ENCODE results near the gene RPS24.

The RPS24 gene

GRCh38 chr10:78025685-78026364 is 7.8 kb upstream of the RPS24 start:
- no peak overlapping the region for H3K4me3 ChIP-seq (ENCODE audit: low read depth, low read length)

- peak overlapping the region; percentile 97 for H3K4me3 ChIP-seq (ENCODE audit: low read depth, low read length)
These were observed 5.0 kb upstream of the RPS24 start for GRCh38 chr10:78028438-78029268.

- H3K4me3 ChIP-seq (ENCODE audit: low read depth, low read length), result peak within 1 kb of the TSS; percentile 97
These were observed 4.1 kb upstream of the RPS24 start, which contains the start of gene POLR3A for GRCh38 chr10:78029269-78030226. POLR3A (minus strand) TSS chr10:78029515; CDS start chr10:78029407, 108 bp downstream.

- peak overlapping the region; percentile 17 for H3K4me3 ChIP-seq (ENCODE audit: low read depth, low read length)
These were observed 351 bp upstream of the RPS24 start for GRCh38 chr10:78033387-78033636.

- peak overlapping the region; percentile 99 for H3K4me3 ChIP-seq (ENCODE audit: low read depth, low read length)
These were observed 1.4 kb downstream of the RPS24 start for GRCh38 chr10:78035025-78035424.

- H3K4me3 ChIP-seq (ENCODE audit: low read depth, low read length), result peak overlapping the region; percentile 99
These were observed 1.8 kb downstream of the RPS24 start for GRCh38 chr10:78035437-78035836.

GRCh38 chr10:78035933-78036583 is 2.4 kb downstream of the RPS24 start:
- H3K4me3 ChIP-seq (ENCODE audit: low read depth, low read length), result peak overlapping the region; percentile 10

- H3K4me3 ChIP-seq (ENCODE audit: low read depth, low read length), result no peak overlapping the region
These were observed 4.4 kb downstream of the RPS24 start for GRCh38 chr10:78038105-78038504.

- H3K4me3 ChIP-seq (ENCODE audit: low read depth, low read length), result no peak overlapping the region
These were observed 5.3 kb downstream of the RPS24 start for GRCh38 chr10:78038791-78039547.

GRCh38 chr10:78039743-78040142 is 6.1 kb downstream of the RPS24 start:
- no peak overlapping the region for H3K4me3 ChIP-seq (ENCODE audit: low read depth, low read length)

- H3K4me3 ChIP-seq (ENCODE audit: low read depth, low read length), result no peak overlapping the region
These were observed 7.8 kb downstream of the RPS24 start for GRCh38 chr10:78041170-78042057.

- H3K4me3 ChIP-seq (ENCODE audit: low read depth, low read length), result no peak overlapping the region
These were observed 8.5 kb downstream of the RPS24 start for GRCh38 chr10:78042058-78042751.

GRCh38 chr10:78042752-78043104 is 9.1 kb downstream of the RPS24 start:
- no peak overlapping the region for H3K4me3 ChIP-seq (ENCODE audit: low read depth, low read length)

- H3K4me3 ChIP-seq (ENCODE audit: low read depth, low read length), result no peak overlapping the region
These were observed 10.5 kb downstream of the RPS24 start for GRCh38 chr10:78044179-78044578.

- H3K4me3 ChIP-seq (ENCODE audit: low read depth, low read length), result no peak overlapping the region
These were observed 11.0 kb downstream of the RPS24 start for GRCh38 chr10:78044699-78045098.

- no peak overlapping the region for H3K4me3 ChIP-seq (ENCODE audit: low read depth, low read length)
These were observed 11.6 kb downstream of the RPS24 start for GRCh38 chr10:78045237-78045636.

GRCh38 chr10:78045856-78046255 is 12.2 kb downstream of the RPS24 start:
- no peak overlapping the region for H3K4me3 ChIP-seq (ENCODE audit: low read depth, low read length)

GRCh38 chr10:78046711-78047269 is 13.1 kb downstream of the RPS24 start:
- no peak overlapping the region for H3K4me3 ChIP-seq (ENCODE audit: low read depth, low read length)
